Hepatocyte (in vitro differentiated cells): ENCODE measurements around the gene EMSY.

ENCODE experiments used
- EZH2 ChIP-seq: fragments of 200-600 bp; sonication (generic); IDR thresholded peaks from 2 replicates; pipeline ENCODE4 v1.6.1; 2016; ENCODE audit warnings: antibody characterized with exemption, mild to moderate bottlenecking, borderline replicate concordance
- EZH2phosphoT487 ChIP-seq: fragments of 200-600 bp; sonication (generic); IDR thresholded peaks from one replicate; pipeline ENCODE4 v1.6.1; 2018; ENCODE audit warnings: antibody characterized with exemption, mild to moderate bottlenecking, low read depth, moderate library complexity; ENCODE audit not compliant: unreplicated experiment, severe bottlenecking
- TF ChIP-seq, protein P1 (sequence below): fragments of 200-600 bp; sonication (generic); IDR thresholded peaks from 2 replicates; pipeline ENCODE4 v1.5.1; 2016; ENCODE audit warnings: antibody characterized with exemption, mild to moderate bottlenecking; ENCODE audit not compliant: poor library complexity

GRCh38 chr11:76591416-76591815 is 146.6 kb downstream of the EMSY start:
- TF ChIP-seq, protein P1, sequence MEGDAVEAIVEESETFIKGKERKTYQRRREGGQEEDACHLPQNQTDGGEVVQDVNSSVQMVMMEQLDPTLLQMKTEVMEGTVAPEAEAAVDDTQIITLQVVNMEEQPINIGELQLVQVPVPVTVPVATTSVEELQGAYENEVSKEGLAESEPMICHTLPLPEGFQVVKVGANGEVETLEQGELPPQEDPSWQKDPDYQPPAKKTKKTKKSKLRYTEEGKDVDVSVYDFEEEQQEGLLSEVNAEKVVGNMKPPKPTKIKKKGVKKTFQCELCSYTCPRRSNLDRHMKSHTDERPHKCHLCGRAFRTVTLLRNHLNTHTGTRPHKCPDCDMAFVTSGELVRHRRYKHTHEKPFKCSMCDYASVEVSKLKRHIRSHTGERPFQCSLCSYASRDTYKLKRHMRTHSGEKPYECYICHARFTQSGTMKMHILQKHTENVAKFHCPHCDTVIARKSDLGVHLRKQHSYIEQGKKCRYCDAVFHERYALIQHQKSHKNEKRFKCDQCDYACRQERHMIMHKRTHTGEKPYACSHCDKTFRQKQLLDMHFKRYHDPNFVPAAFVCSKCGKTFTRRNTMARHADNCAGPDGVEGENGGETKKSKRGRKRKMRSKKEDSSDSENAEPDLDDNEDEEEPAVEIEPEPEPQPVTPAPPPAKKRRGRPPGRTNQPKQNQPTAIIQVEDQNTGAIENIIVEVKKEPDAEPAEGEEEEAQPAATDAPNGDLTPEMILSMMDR: no peak
- no peak for TF ChIP-seq EZH2
- TF ChIP-seq EZH2phosphoT487: no peak
